ENCODE measurements around the gene COL26A1. TPM values are rescaled to one million over a fixed set of nuclear protein-coding genes. Genes with fewer than 3 reads are reported as not detected.
A peak's percentile ranks its signal among the peaks of the same experiment; 100 is the strongest.

COL26A1 gene
- total RNA-seq, 2 donors from 2014 or later, result 3.8 to 10.3 TPM

GRCh38 chr7:101410743-101411507 is 48.2 kb downstream of the COL26A1 start:
- H3K27me3 ChIP-seq (replicated peaks; ENCODE audit: insufficient read depth), result no peaks in the 10 kb centered on the region
- no peak overlapping the region for H3K4me3 ChIP-seq
- 25% methylated on average over 15 of the region's 16 CpGs for WGBS
- H3K9me3 ChIP-seq, result no peaks in the 10 kb centered on the region
- no peaks in the 10 kb centered on the region for H3K4me1 ChIP-seq (replicated peaks)
- no peak overlapping the region for H3K27ac ChIP-seq
- TF ChIP-seq CTCF (IDR thresholded peaks at IDR 0.05) (peak; percentile 86 to 94 (median 90)), POLR2AphosphoS5 (IDR thresholded peaks at IDR 0.05) (peak; percentile 13), POLR2A (IDR thresholded peaks at IDR 0.05) (no peak)
- intact Hi-C loops (cut with DNase I), result loop anchor here (5.0 kb wide), 1 partner anchor 49 kb away; the partner anchor contains the start of gene COL26A1
- DNase-seq (ENCODE audit: low spot score), result peak; percentile 23
- H3K36me3 ChIP-seq, result no peaks in the 10 kb centered on the region

DNA sequence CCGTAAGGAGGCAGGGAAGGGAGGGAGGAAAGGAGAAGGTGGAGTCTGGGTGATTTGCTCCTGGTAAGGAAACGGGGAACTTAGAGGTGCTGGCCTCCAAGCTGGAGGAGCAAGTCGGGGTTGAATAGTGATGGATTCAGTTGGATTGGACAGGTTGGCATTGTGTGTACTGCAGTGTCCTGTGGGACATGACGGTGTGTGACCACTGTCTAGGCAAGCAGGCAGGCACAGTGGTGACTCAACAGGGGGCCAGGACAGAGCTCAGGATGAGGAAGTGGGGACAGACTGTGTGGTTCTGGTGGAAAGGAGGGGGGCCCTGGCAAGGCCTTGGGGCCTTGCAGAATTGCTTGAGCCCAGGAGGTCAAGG is 48.8 kb downstream of the COL26A1 start:
- Histone ChIP-seq H3K4me1 (replicated peaks) (no peaks in the 10 kb centered on the region), H3K27me3 (replicated peaks; ENCODE audit: insufficient read depth) (no peaks in the 10 kb centered on the region), H3K4me3 (no peak overlapping the region), H3K9me3 (no peaks in the 10 kb centered on the region), H3K27ac (no peak overlapping the region), H3K36me3 (no peaks in the 10 kb centered on the region)
- WGBS, result 32% methylated on average over 4 of the region's 4 CpGs
- TF ChIP-seq CTCF (IDR thresholded peaks at IDR 0.05) (no peak), POLR2A (IDR thresholded peaks at IDR 0.05) (no peak), POLR2AphosphoS5 (IDR thresholded peaks at IDR 0.05) (no peak)
- intact Hi-C loops (cut with DNase I), result loop anchor here (5.0 kb wide), 1 partner anchor 49 kb away; the partner anchor contains the start of gene COL26A1
- no peak for DNase-seq (ENCODE audit: low spot score)

DNA sequence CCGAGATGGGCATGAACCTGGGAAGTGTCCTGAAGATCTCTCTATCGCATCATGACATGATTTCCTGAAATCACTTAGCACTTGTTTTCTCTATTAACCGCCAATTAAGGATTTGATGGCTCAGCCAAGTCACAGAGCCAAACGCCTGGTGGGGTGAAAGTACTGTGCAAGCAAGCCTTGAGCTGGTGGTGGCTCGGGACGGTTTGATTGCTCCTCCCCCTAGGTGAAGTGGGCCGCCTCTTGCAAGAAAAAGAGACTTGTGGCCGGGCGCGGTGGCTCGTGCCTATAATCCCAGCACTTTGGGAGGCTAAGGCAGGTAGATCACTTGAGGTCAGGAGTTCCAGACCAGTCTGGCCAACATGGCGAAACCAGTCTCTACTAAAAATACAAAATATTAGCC is 50.3 kb downstream of the COL26A1 start:
- no peaks in the 10 kb centered on the region for H3K27me3 ChIP-seq (replicated peaks; ENCODE audit: insufficient read depth)
- no peak overlapping the region for H3K27ac ChIP-seq
- DNase-seq (ENCODE audit: low spot score), result no peak
- 84% methylated on average over 12 of the region's 12 CpGs for WGBS
- H3K4me1 ChIP-seq (replicated peaks), result no peaks in the 10 kb centered on the region
- H3K4me3 ChIP-seq, result no peak overlapping the region
- no peaks in the 10 kb centered on the region for H3K9me3 ChIP-seq
- intact Hi-C loops (cut with DNase I), result loop anchor here (5.0 kb wide), 1 partner anchor 51 kb away; the partner anchor contains the start of gene COL26A1
- TF ChIP-seq POLR2A (IDR thresholded peaks at IDR 0.05) (no peak), CTCF (IDR thresholded peaks at IDR 0.05) (no peak), POLR2AphosphoS5 (IDR thresholded peaks at IDR 0.05) (no peak)
- no peaks in the 10 kb centered on the region for H3K36me3 ChIP-seq

- 60% methylated on average over 5 of the region's 5 CpGs for WGBS
- no peaks in the 10 kb centered on the region for H3K9me3 ChIP-seq
- H3K4me3 ChIP-seq, result no peak overlapping the region
- H3K27ac ChIP-seq, result no peak overlapping the region
- no peaks in the 10 kb centered on the region for H3K36me3 ChIP-seq
- no peak for TF ChIP-seq POLR2A (IDR thresholded peaks at IDR 0.05)
- TF ChIP-seq POLR2AphosphoS5 (IDR thresholded peaks at IDR 0.05), result no peak
- TF ChIP-seq CTCF (IDR thresholded peaks at IDR 0.05), result no peak
- H3K4me1 ChIP-seq (replicated peaks), result no peaks in the 10 kb centered on the region
- no peaks in the 10 kb centered on the region for H3K27me3 ChIP-seq (replicated peaks; ENCODE audit: insufficient read depth)
- DNase-seq (ENCODE audit: low spot score), result no peak
- intact Hi-C loops (cut with DNase I), result no loop called here
Measured at GRCh38 chr7:101418694-101419093, 56.0 kb downstream of the COL26A1 start.

DNA sequence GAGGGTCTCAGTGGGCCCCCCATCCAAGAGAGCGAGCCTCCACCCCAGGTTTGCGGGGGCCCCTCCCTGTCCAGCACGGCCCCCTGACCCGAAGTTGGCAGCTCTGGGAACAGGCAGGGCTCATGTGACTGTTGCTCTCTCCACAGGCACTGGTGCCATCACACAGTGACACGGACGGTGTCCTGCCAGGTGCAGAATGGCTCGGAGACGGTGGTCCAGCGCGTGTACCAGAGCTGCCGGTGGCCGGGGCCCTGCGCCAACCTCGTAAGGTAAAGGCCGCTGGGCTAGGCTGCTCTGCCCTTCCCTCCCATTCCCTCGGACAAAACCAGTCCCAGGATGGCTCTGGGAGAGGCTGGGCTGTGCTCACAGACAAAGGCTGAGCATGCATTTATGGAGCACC is 57.2 kb downstream of the COL26A1 start:
- Histone ChIP-seq H3K36me3 (no peaks in the 10 kb centered on the region), H3K27me3 (replicated peaks; ENCODE audit: insufficient read depth) (no peaks in the 10 kb centered on the region), H3K4me1 (replicated peaks) (no peaks in the 10 kb centered on the region), H3K27ac (no peak overlapping the region), H3K4me3 (no peak overlapping the region), H3K9me3 (no peaks in the 10 kb centered on the region)
- intact Hi-C loops (cut with DNase I), result no loop called here
- WGBS, result 93% methylated on average over 16 of the region's 16 CpGs
- TF ChIP-seq POLR2AphosphoS5 (IDR thresholded peaks at IDR 0.05) (no peak), CTCF (IDR thresholded peaks at IDR 0.05) (no peak), POLR2A (IDR thresholded peaks at IDR 0.05) (no peak)
- DNase-seq (ENCODE audit: low spot score), result no peak
